Left renal pelvis (tissue), 4 donors: ENCODE data around the gene MYRF. TPM values are rescaled to one million over a fixed set of nuclear protein-coding genes. Genes with fewer than 3 reads are reported as not detected.

ENCODE experiments used
- DNase-seq, 4 donors: peaks; one replicate each; pipeline ENCODE4 v3.0.0-alpha.2; 2013; ENCODE audit warnings: low read depth in 4 of 4, low spot score in 3 of 4
- polyA plus RNA-seq, 4 donors: library from polyadenylated mRNA; unstranded; fragments of 120-200 nt; gene quantifications; one replicate each; pipeline ENCODE4 v1.2.1, GENCODE V29; 2013; ENCODE audit not compliant: insufficient read length in 4 of 4

MYRF gene
- polyA plus RNA-seq, 4 donors = 7.9 to 26.7 (median 20.9) TPM

- no peak for DNase-seq
Observed at GRCh38 chr11:61773809-61774208, 21.4 kb downstream of the MYRF start.

- no peak for DNase-seq
Observed at GRCh38 chr11:61774411-61774810, 22.0 kb downstream of the MYRF start.

GRCh38 chr11:61775106-61775505, 22.7 kb downstream of the MYRF start:
- no peak for DNase-seq

GRCh38 chr11:61775606-61776554, 23.4 kb downstream of the MYRF start:
- DNase-seq = no peak

- DNase-seq = no peak
Observed at GRCh38 chr11:61776561-61777075, 24.2 kb downstream of the MYRF start.

- no peak for DNase-seq
Observed at GRCh38 chr11:61777234-61778090, 25.0 kb downstream of the MYRF start.

- no peak for DNase-seq
Observed at GRCh38 chr11:61778357-61778886, 26.0 kb downstream of the MYRF start.

- DNase-seq = no peak
Observed at GRCh38 chr11:61778920-61779650, 26.6 kb downstream of the MYRF start.

- DNase-seq = no peak
Observed at GRCh38 chr11:61779666-61780525, 27.5 kb downstream of the MYRF start.

GRCh38 chr11:61780581-61781162, 28.2 kb downstream of the MYRF start:
- DNase-seq = no peak

- no peak for DNase-seq
Observed at GRCh38 chr11:61781585-61781984, 29.1 kb downstream of the MYRF start.

- DNase-seq = no peak
Observed at GRCh38 chr11:61782299-61782698, 29.9 kb downstream of the MYRF start.

- DNase-seq = no peak
Observed at GRCh38 chr11:61782841-61783240, 30.4 kb downstream of the MYRF start.

- DNase-seq = no peak
Observed at GRCh38 chr11:61783717-61784505, 31.5 kb downstream of the MYRF start.

- DNase-seq = no peak
Observed at GRCh38 chr11:61784506-61784805, 32.0 kb downstream of the MYRF start.

GRCh38 chr11:61785837-61786402, 33.5 kb downstream of the MYRF start:
- no peak for DNase-seq

GRCh38 chr11:61787928-61788491, 35.6 kb downstream of the MYRF start:
- DNase-seq = no peak
